SK-N-SH (cell line): ENCODE results near the gene STMN1. TPM values are rescaled to one million over a fixed set of nuclear protein-coding genes. Genes with fewer than 3 reads are reported as not detected.
A peak's percentile ranks its signal among the peaks of the same experiment; 100 is the strongest.

Experiments
- CTCF ChIA-PET: fragments of 300-600, 350-600 bp; formaldehyde crosslinking; extraction: SDS; loops from one replicate; lab custom pipeline; 2021; lab: Yijun Ruan, JAX
- POLR2A ChIA-PET: fragments of 350-600 bp; sonication (Branson Sonifier 250); formaldehyde crosslinking; extraction: SDS; loops from one replicate; lab custom pipeline; 2020; ENCODE audit warnings: antibody characterized with exemption, inconsistent platforms; lab: Yijun Ruan, JAX
- DNase-seq: peaks from one replicate; pipeline ENCODE4 v3.0.0; 2012
- H2AFZ ChIP-seq: fragments of 200-600 bp; sonication (generic); 2 replicates; pipeline ENCODE4 v1.8.1; 2016; ENCODE audit warnings: antibody characterized with exemption, mild to moderate bottlenecking, low read depth
- H3F3A ChIP-seq: fragments of 200-600 bp; sonication (generic); replicated peaks from 2 replicates; pipeline ENCODE3; 2016; ENCODE audit warnings: antibody characterized with exemption, mild to moderate bottlenecking; ENCODE audit not compliant: insufficient read depth
- H3K27ac ChIP-seq, 2 experiments: fragments of 200-500 bp in 1 of 2; fragments of 200-600 bp in 1 of 2; sonication (Bioruptor generic) in 1 of 2; sonication (generic), shearing (Covaris generic) in 1 of 2; 2 replicates each; pipeline versions ENCODE4 v1.5.1 to v1.6.1; 2014 to 2016; ENCODE audit warnings: low read depth in 2 of 2, inconsistent platforms in 1 of 2, low read length in 1 of 2, mild to moderate bottlenecking in 1 of 2, mixed read lengths in 1 of 2
- H3K27me3 ChIP-seq: fragments of 200-600 bp; sonication (generic), shearing (Covaris generic); 2 replicates; pipeline ENCODE4 v1.6.1; 2016; ENCODE audit warnings: mixed run types; ENCODE audit not compliant: insufficient read depth
- H3K36me3 ChIP-seq, 2 experiments: fragments of 200-500 bp in 1 of 2; fragments of 200-600 bp in 1 of 2; sonication (Bioruptor generic) in 1 of 2; sonication (generic) in 1 of 2; replicated peaks in 1 of 2; 2 replicates each; pipeline versions ENCODE3 to v1.5.1; 2014 to 2016; ENCODE audit warnings: low read length in 1 of 2, mild to moderate bottlenecking in 1 of 2; ENCODE audit not compliant: insufficient read depth in 2 of 2, control insufficient read depth in 1 of 2
- H3K4me1 ChIP-seq, 2 experiments: fragments of 200-500 bp in 1 of 2; fragments of 200-600 bp in 1 of 2; sonication (Bioruptor generic) in 1 of 2; sonication (generic), shearing (Covaris generic) in 1 of 2; 2 replicates each; pipeline versions ENCODE4 v1.5.1 to v1.6.1; 2014 to 2016; ENCODE audit warnings: low read depth in 1 of 2, low read length in 1 of 2, mixed run types in 1 of 2; ENCODE audit not compliant: insufficient read depth in 2 of 2, control insufficient read depth in 1 of 2
- H3K4me2 ChIP-seq: fragments of 200-600 bp; sonication (generic), shearing (Covaris generic); 2 replicates; pipeline ENCODE4 v1.6.1; 2017; ENCODE audit warnings: mixed run types
- H3K4me3 ChIP-seq, 2 experiments: fragments of 200-500 bp in 1 of 2; fragments of 200-600 bp in 1 of 2; sonication (Bioruptor generic) in 1 of 2; sonication (generic), shearing (Covaris generic) in 1 of 2; 2 replicates each; pipeline versions ENCODE4 v1.5.1 to v1.8.1; 2014 to 2016; ENCODE audit warnings: low read depth in 2 of 2, inconsistent platforms in 1 of 2, low read length in 1 of 2, mild to moderate bottlenecking in 1 of 2, mixed read lengths in 1 of 2, moderate library complexity in 1 of 2
- H3K79me2 ChIP-seq: fragments of 200-600 bp; sonication (generic); 2 replicates; pipeline ENCODE4 v1.8.1; 2017; ENCODE audit warnings: mild to moderate bottlenecking; ENCODE audit not compliant: insufficient read depth
- H3K9ac ChIP-seq: fragments of 200-600 bp; sonication (generic); 2 replicates; pipeline ENCODE4 v1.6.1; 2017; ENCODE audit warnings: mixed run types
- H3K9me2 ChIP-seq: fragments of 200-600 bp; sonication (generic); 2 replicates; pipeline ENCODE4 v1.6.1; 2017; ENCODE audit warnings: mixed run types
- H3K9me3 ChIP-seq: fragments of 200-600 bp; sonication (generic); 2 replicates; pipeline ENCODE4 v1.6.1; 2017; ENCODE audit warnings: mixed run types, mild to moderate bottlenecking, moderate library complexity
- H4K20me1 ChIP-seq: fragments of 200-600 bp; sonication (generic); 2 replicates; pipeline ENCODE4 v1.6.1; 2017; ENCODE audit warnings: mild to moderate bottlenecking, mixed run types; ENCODE audit not compliant: insufficient read depth
- CHD2 ChIP-seq: fragments of 150-350 bp; IDR thresholded peaks from 2 replicates; pipeline ENCODE4 v1.6.1; 2018; ENCODE audit warnings: low read length; ENCODE audit not compliant: partially characterized antibody
- CTCF ChIP-seq: fragments of 200-600 bp; sonication (generic); IDR thresholded peaks from 2 replicates; pipeline ENCODE4 v1.6.1; 2017; ENCODE audit warnings: antibody characterized with exemption, mild to moderate bottlenecking, moderate library complexity
- ELF1 ChIP-seq: IDR thresholded peaks from 2 replicates; pipeline ENCODE4 v1.4.0; 2012
- FOSL2 ChIP-seq: IDR thresholded peaks from 2 replicates; pipeline ENCODE4 v1.4.0; 2012; ENCODE audit warnings: low read depth, mild to moderate bottlenecking, moderate library complexity, borderline replicate concordance
- FOXM1 ChIP-seq: IDR thresholded peaks from 2 replicates; pipeline ENCODE4 v1.4.0; 2012; ENCODE audit warnings: low read depth, mild to moderate bottlenecking
- MEF2A ChIP-seq: IDR thresholded peaks from 2 replicates; pipeline ENCODE4 v1.4.0; 2012; ENCODE audit warnings: low read depth, borderline replicate concordance
- MXI1 ChIP-seq: IDR thresholded peaks from 2 replicates; pipeline ENCODE4 v1.6.1; 2012; ENCODE audit warnings: mild to moderate bottlenecking, low read depth, low read length, improper control_type of control experiment
- NFIC ChIP-seq: IDR thresholded peaks from 2 replicates; pipeline ENCODE4 v1.4.0; 2012; ENCODE audit warnings: borderline replicate concordance
- NRF1 ChIP-seq: IDR thresholded peaks from 2 replicates; pipeline ENCODE4 v1.6.1; 2012; ENCODE audit warnings: low read depth, mild to moderate bottlenecking, low read length
- POLR2AphosphoS5 ChIP-seq: IDR thresholded peaks from 2 replicates; pipeline ENCODE4 v1.6.1; 2012; ENCODE audit warnings: low read depth, low read length
- RCOR1 ChIP-seq: fragments of 150-350 bp; IDR thresholded peaks from 2 replicates; pipeline ENCODE4 v1.6.1; 2017; ENCODE audit warnings: antibody characterized with exemption, low read length
- RFX5 ChIP-seq: IDR thresholded peaks from 2 replicates; pipeline ENCODE4 v1.6.1; 2012; ENCODE audit warnings: mild to moderate bottlenecking, improper control_type of control experiment, low read length
- RXRA ChIP-seq: IDR thresholded peaks from 2 replicates; pipeline ENCODE4 v1.4.0; 2012; ENCODE audit warnings: low read depth, mild to moderate bottlenecking, borderline replicate concordance
- SMC3 ChIP-seq: IDR thresholded peaks from 2 replicates; pipeline ENCODE4 v1.6.1; 2012; ENCODE audit warnings: low read depth, low read length, improper control_type of control experiment
- TCF12 ChIP-seq: IDR thresholded peaks from 2 replicates; pipeline ENCODE4 v1.4.0; 2012
- YY1 ChIP-seq: IDR thresholded peaks from 2 replicates; pipeline ENCODE4 v1.4.0; 2012; ENCODE audit warnings: low read depth, mild to moderate bottlenecking
- WGBS: methylation state at CpG from one replicate; pipeline ENCODE4 v1.1.6; 2017; ENCODE audit warnings: low lambda C conversion rate; 5-methylcytosine and 5-hydroxymethylcytosine counted together
- polyA plus RNA-seq, 3 experiments: library from polyadenylated mRNA; depleted of rRNA; stranded (reverse); fragments of >200 nt; gene quantifications; 2 replicates each; pipeline ENCODE4 v1.2.3, GENCODE V29; 2012
- TF ChIP-seq, protein P1 (sequence below): IDR thresholded peaks from 2 replicates; pipeline ENCODE4 v1.4.0; 2012; ENCODE audit warnings: low read depth
- TF ChIP-seq, protein P2 (sequence below): IDR thresholded peaks from 2 replicates; pipeline ENCODE4 v1.4.0; 2012; ENCODE audit warnings: low read depth, borderline replicate concordance
- TF ChIP-seq, protein P3 (sequence below): fragments of 150-350 bp; IDR thresholded peaks from 2 replicates; pipeline ENCODE4 v1.6.1; 2017; ENCODE audit warnings: antibody characterized with exemption, low read length, low read depth, borderline replicate concordance
- TF ChIP-seq, protein P4 (sequence below): fragments of 150-350 bp; IDR thresholded peaks from 2 replicates; pipeline ENCODE4 v1.6.1; 2016; ENCODE audit warnings: mild to moderate bottlenecking, low read depth, low read length

The STMN1 gene
- polyA plus RNA-seq, 1 of the 3 experiments (the other 2 are of a cell fraction) = 143 TPM

DNA sequence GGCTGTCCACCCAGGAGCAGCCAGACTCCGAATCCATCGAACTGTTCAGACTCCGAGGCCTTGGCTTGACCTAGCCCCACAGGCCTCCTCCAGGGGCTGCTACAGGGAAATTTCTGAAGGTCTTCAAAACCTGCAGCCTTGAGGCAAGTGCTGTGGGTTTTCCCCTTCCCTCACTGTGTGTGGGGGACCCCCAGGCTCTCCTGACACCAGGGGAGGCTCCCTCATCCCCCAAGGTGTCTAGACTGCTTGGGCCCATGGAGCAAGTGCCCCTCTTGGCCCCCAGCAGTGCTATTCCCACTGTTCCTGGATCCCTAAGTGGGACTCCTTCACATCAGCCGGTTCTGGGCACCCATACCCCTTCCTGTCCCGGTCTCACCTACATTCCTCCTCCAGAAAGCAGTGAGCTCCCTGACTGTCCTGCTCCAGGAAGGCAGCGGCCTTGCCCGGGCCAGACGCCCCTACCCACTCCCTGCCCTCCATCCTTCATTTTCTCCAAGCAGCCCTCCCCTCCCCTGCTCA lies 31.5 kb downstream of the STMN1 start:
- H3K79me2 ChIP-seq = peaks cover 13% of the 10 kb centered on the region
- TF ChIP-seq RFX5 (no peak), CTCF (no peak), YY1 (no peak), CHD2 (no peak), NRF1 (no peak), ELF1 (no peak), RXRA (no peak), MEF2A (no peak), TCF12 (no peak), MXI1 (no peak), NFIC (no peak), FOXM1 (no peak), SMC3 (no peak), RCOR1 (no peak), FOSL2 (no peak), POLR2AphosphoS5 (no peak)
- TF ChIP-seq, protein P1, sequence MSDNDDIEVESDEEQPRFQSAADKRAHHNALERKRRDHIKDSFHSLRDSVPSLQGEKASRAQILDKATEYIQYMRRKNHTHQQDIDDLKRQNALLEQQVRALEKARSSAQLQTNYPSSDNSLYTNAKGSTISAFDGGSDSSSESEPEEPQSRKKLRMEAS = no peak
- TF ChIP-seq, protein P2, sequence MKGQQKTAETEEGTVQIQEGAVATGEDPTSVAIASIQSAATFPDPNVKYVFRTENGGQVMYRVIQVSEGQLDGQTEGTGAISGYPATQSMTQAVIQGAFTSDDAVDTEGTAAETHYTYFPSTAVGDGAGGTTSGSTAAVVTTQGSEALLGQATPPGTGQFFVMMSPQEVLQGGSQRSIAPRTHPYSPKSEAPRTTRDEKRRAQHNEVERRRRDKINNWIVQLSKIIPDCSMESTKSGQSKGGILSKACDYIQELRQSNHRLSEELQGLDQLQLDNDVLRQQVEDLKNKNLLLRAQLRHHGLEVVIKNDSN = no peak
- TF ChIP-seq, protein P3, sequence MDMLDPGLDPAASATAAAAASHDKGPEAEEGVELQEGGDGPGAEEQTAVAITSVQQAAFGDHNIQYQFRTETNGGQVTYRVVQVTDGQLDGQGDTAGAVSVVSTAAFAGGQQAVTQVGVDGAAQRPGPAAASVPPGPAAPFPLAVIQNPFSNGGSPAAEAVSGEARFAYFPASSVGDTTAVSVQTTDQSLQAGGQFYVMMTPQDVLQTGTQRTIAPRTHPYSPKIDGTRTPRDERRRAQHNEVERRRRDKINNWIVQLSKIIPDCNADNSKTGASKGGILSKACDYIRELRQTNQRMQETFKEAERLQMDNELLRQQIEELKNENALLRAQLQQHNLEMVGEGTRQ = no peak
- TF ChIP-seq, protein P4, sequence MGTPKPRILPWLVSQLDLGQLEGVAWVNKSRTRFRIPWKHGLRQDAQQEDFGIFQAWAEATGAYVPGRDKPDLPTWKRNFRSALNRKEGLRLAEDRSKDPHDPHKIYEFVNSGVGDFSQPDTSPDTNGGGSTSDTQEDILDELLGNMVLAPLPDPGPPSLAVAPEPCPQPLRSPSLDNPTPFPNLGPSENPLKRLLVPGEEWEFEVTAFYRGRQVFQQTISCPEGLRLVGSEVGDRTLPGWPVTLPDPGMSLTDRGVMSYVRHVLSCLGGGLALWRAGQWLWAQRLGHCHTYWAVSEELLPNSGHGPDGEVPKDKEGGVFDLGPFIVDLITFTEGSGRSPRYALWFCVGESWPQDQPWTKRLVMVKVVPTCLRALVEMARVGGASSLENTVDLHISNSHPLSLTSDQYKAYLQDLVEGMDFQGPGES = no peak
- no peak for DNase-seq
- H4K20me1 ChIP-seq = no peaks in the 10 kb centered on the region
- peaks cover 0 to 18% of the 10 kb centered on the region in 2 experiments; a peak in 1 of 4 replicates for H3K4me1 ChIP-seq
- peak overlapping the region; percentile 68; the same call in 1 of the 2 replicates for H2AFZ ChIP-seq
- peak overlapping the region; percentile 84 for H3K4me2 ChIP-seq
- H3K27me3 ChIP-seq = no peaks in the 10 kb centered on the region
- 29% methylated on average over 4 of the region's 8 CpGs for WGBS
- H3F3A ChIP-seq = peaks cover 16% of the 10 kb centered on the region
- POLR2A ChIA-PET = interaction anchor here (0.6 to 1.6 kb wide), 4 partner anchors 12 to 147 kb away, joined by 3 to 5 read pairs (median 4); partner anchors contain the start of genes EXTL1 and MTFR1L
- no peaks in the 10 kb centered on the region for H3K9me3 ChIP-seq
- H3K4me3 ChIP-seq = peak overlapping the region; percentile 62 to 66
- no peaks in the 10 kb centered on the region for H3K9me2 ChIP-seq
- CTCF ChIA-PET = interaction anchor here (0.9 to 3.1 kb wide), 7 partner anchors 20 to 266 kb away, joined by 3 to 14 read pairs (median 3); partner anchors contain the start of gene PAFAH2
- no peaks in the 10 kb centered on the region for H3K36me3 ChIP-seq
- peak overlapping the region; percentile 8 to 48; a peak in 1 of 4 replicates for H3K27ac ChIP-seq
- H3K9ac ChIP-seq = peak overlapping the region; percentile 65
